Measurements from ENCODE around the gene LSAMP. TPM values are rescaled to one million over a fixed set of nuclear protein-coding genes. Genes with fewer than 3 reads are reported as not detected.

LSAMP gene
- total and polyA plus RNA-seq, 2 experiments from 2014 or later, result 2.0 to 2.9 TPM

DNA sequence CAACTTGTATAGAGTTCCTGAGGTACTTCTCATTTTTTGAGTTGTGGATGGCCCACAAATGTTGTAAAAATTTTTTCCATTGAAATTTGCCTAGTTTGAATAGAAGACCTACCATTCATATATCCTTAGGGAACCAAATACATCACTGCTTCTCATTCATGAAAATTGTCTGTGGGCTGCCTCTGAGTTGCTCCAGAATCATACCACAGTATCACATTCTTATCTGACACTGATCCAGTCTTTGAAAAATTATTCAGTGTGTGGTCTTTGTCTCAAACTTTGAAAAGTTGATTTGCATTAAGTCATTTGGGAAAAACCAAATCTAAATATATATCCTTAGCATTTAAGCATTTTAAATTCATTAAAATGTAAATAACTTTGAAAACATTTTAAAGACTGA, 321.1 kb downstream of the LSAMP start:
- no peaks in the 10 kb centered on the region for H3K27me3 Mint-ChIP-seq (ENCODE audit: insufficient read depth, low read depth, poor library complexity)

DNA sequence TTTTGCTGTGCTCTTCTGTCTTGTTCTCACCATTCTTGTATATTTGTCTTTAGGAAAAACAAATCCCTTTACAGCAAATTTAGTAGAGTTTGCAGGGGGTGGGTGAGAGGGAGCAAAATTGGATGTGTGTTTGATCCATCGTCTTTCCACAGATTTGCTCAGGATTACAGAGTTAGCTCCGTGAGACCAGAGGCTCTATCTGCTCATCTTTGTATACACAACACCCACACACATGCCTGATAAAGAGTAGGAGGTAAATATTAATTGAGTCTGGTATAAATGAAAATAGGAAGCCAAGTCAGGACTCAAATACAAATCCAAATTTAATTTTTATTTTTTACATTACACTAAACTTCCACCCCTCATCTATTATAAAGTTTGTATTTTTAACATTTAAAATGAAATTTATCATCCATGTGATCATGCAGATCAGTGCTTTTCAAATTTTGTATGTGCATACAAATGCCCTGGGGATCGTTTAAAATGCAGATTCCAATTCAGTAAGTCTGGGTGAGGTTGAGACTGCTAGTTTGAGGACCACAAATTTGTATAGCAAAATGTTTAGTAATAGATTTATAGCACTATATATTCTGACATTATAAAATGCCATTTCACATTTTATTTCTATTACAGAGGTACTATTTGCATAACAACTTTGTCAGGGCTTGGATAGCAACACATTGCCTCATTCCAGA, 326.7 kb downstream of the LSAMP start:
- no peak overlapping the region for H3K4me3 ChIP-seq
- H3K27me3 Mint-ChIP-seq (ENCODE audit: insufficient read depth, low read depth, poor library complexity), result peaks cover 4% of the 10 kb centered on the region
- peaks cover 29% of the 10 kb centered on the region for H3K4me1 ChIP-seq (ENCODE audit: insufficient read depth)
- H3K27me3 ChIP-seq (ENCODE audit: insufficient read depth), result no peaks in the 10 kb centered on the region
- ATAC-seq (no peak), DNase-seq (ENCODE audit: low spot score) (no peak)
- H2AFZ ChIP-seq, result 0 out of 2 replicates have a peak overlapping the region, but pooled peaks have one; percentile 11
- no peaks in the 10 kb centered on the region for H3F3A ChIP-seq (replicated peaks; ENCODE audit: low read depth)
- H3K36me3 ChIP-seq (ENCODE audit: insufficient read depth), result no peaks in the 10 kb centered on the region
- no peaks in the 10 kb centered on the region for H3K9me3 Mint-ChIP-seq
- H4K20me1 ChIP-seq (replicated peaks; ENCODE audit: insufficient read depth), result no peaks in the 10 kb centered on the region
- H3K27ac ChIP-seq (ENCODE audit: low read depth), result no peak overlapping the region
- no peak overlapping the region for H3K27ac Mint-ChIP-seq
- H3K9me2 ChIP-seq (ENCODE audit: insufficient read depth), result peaks cover 2% of the 10 kb centered on the region
- H3K4me1 Mint-ChIP-seq, result peaks cover 24% of the 10 kb centered on the region
- H3K4me3 Mint-ChIP-seq, result no peak overlapping the region
- H3K36me3 Mint-ChIP-seq (ENCODE audit: low read depth), result no peaks in the 10 kb centered on the region
- peak overlapping the region; percentile 9; the same call in 1 of the 2 replicates for H3K4me2 ChIP-seq
- no peaks in the 10 kb centered on the region for H3K79me2 ChIP-seq (replicated peaks; ENCODE audit: insufficient read depth)
- no peak for TF ChIP-seq STAT1 (IDR thresholded peaks at IDR 0.05; ENCODE audit: unreplicated experiment)
- no peak for TF ChIP-seq CREB1 (CRISPR knock-in tag; IDR thresholded peaks at IDR 0.05; ENCODE audit: low read depth)
- TF ChIP-seq JUNB (IDR thresholded peaks at IDR 0.05; ENCODE audit: unreplicated experiment), result no peak
- no peak for TF ChIP-seq EZH2 (IDR thresholded peaks at IDR 0.05; ENCODE audit: low read depth, unreplicated experiment)
- no peak for TF ChIP-seq NANOG (IDR thresholded peaks at IDR 0.05; ENCODE audit: borderline replicate concordance)
- TF ChIP-seq ZNF462 (CRISPR knock-in tag; IDR thresholded peaks at IDR 0.05), result no peak

More for the DNA sequence above, 321.1 kb downstream of the LSAMP start:
- TF ChIP-seq ZNF114 (CRISPR knock-in tag; IDR thresholded peaks at IDR 0.05) (no peak), STAT1 (IDR thresholded peaks at IDR 0.05; ENCODE audit: unreplicated experiment) (no peak), REST (IDR thresholded peaks at IDR 0.05; ENCODE audit: unreplicated experiment) (no peak), CREB1 (CRISPR knock-in tag; IDR thresholded peaks at IDR 0.05; ENCODE audit: low read depth) (no peak)
- Mint-ChIP-seq H3K4me1 (peaks cover 22% of the 10 kb centered on the region), H3K36me3 (ENCODE audit: low read depth) (no peaks in the 10 kb centered on the region), H3K27ac (no peak overlapping the region), H3K9me3 (no peaks in the 10 kb centered on the region), H3K4me3 (no peak overlapping the region)
- DNase-seq (ENCODE audit: low spot score) (no peak), ATAC-seq (no peak)
- Histone ChIP-seq H3F3A (replicated peaks; ENCODE audit: low read depth) (no peaks in the 10 kb centered on the region), H4K20me1 (replicated peaks; ENCODE audit: insufficient read depth) (no peaks in the 10 kb centered on the region), H3K4me3 (no peak overlapping the region), H3K79me2 (replicated peaks; ENCODE audit: insufficient read depth) (no peaks in the 10 kb centered on the region), H3K4me1 (ENCODE audit: insufficient read depth) (peaks cover 27% of the 10 kb centered on the region), H3K27me3 (ENCODE audit: insufficient read depth) (no peaks in the 10 kb centered on the region), H3K9me2 (ENCODE audit: insufficient read depth) (peaks cover 9% of the 10 kb centered on the region), H3K36me3 (ENCODE audit: insufficient read depth) (no peaks in the 10 kb centered on the region), H3K27ac (ENCODE audit: low read depth) (no peak overlapping the region), H2AFZ (no peak overlapping the region), H3K4me2 (no peak overlapping the region)
